HPDE6-E6E7 (cell line): ENCODE results near the gene PTPRM.

ENCODE experiments used
- DNase-seq: peaks from one replicate; pipeline ENCODE4 v3.0.0; 2011; ENCODE audit warnings: missing footprints; ENCODE audit errors: extremely low spot score

The PTPRM gene

GRCh38 chr18:7807936-7808453 lies 240.9 kb downstream of the PTPRM start:
- no peak for DNase-seq

GRCh38 chr18:7808992-7809391 lies 241.9 kb downstream of the PTPRM start:
- DNase-seq: no peak

GRCh38 chr18:7809455-7809854 lies 242.3 kb downstream of the PTPRM start:
- DNase-seq: no peak

- DNase-seq: no peak
Observed at GRCh38 chr18:7809978-7810377, 242.9 kb downstream of the PTPRM start.

GRCh38 chr18:7812431-7813063 lies 245.4 kb downstream of the PTPRM start:
- DNase-seq: no peak

- DNase-seq: no peak
Observed at GRCh38 chr18:7813131-7813530, 246.0 kb downstream of the PTPRM start.

GRCh38 chr18:7814754-7815315 lies 247.7 kb downstream of the PTPRM start:
- DNase-seq: no peak

GRCh38 chr18:7815787-7816186 lies 248.7 kb downstream of the PTPRM start:
- no peak for DNase-seq

- no peak for DNase-seq
Observed at GRCh38 chr18:7817575-7818230, 250.6 kb downstream of the PTPRM start.

- DNase-seq: no peak
Observed at GRCh38 chr18:7821784-7822183, 254.7 kb downstream of the PTPRM start.

GRCh38 chr18:7822435-7823331 lies 255.6 kb downstream of the PTPRM start:
- DNase-seq: no peak

GRCh38 chr18:7824970-7825369 lies 257.9 kb downstream of the PTPRM start:
- DNase-seq: no peak

GRCh38 chr18:7830468-7830867 lies 263.4 kb downstream of the PTPRM start:
- DNase-seq: peak; percentile 23

- no peak for DNase-seq
Observed at GRCh38 chr18:7839548-7839947, 272.4 kb downstream of the PTPRM start.

GRCh38 chr18:7840411-7840810 lies 273.3 kb downstream of the PTPRM start:
- no peak for DNase-seq

- no peak for DNase-seq
Observed at GRCh38 chr18:7844017-7844416, 276.9 kb downstream of the PTPRM start.

GRCh38 chr18:7844418-7844817 lies 277.3 kb downstream of the PTPRM start:
- no peak for DNase-seq

GRCh38 chr18:7846335-7846734 lies 279.2 kb downstream of the PTPRM start:
- no peak for DNase-seq

- DNase-seq: no peak
Observed at GRCh38 chr18:7847357-7848053, 280.4 kb downstream of the PTPRM start.

GRCh38 chr18:7848054-7848412 lies 280.9 kb downstream of the PTPRM start:
- no peak for DNase-seq

GRCh38 chr18:7850446-7850845 lies 283.3 kb downstream of the PTPRM start:
- no peak for DNase-seq

- no peak for DNase-seq
Observed at GRCh38 chr18:7855028-7855427, 287.9 kb downstream of the PTPRM start.
